Neural cell (in vitro differentiated cells): ENCODE data around the gene TRMT44. TPM values are rescaled to one million over a fixed set of nuclear protein-coding genes. Genes with fewer than 3 reads are reported as not detected.

Source experiments
- H2AFZ ChIP-seq: fragments of 200-600, 300-800 bp; sonication (generic), shearing (Covaris generic); 2 replicates; pipeline ENCODE4 v1.6.0; 2014; ENCODE audit warnings: low read depth, mild to moderate bottlenecking, antibody characterized with exemption, low read length, moderate library complexity
- H3F3A ChIP-seq: fragments of 200-600 bp; shearing (Covaris generic); 2 replicates; pipeline ENCODE4 v1.6.1; 2016; ENCODE audit warnings: mild to moderate bottlenecking, moderate library complexity, mixed read lengths, antibody characterized with exemption, low read length; ENCODE audit not compliant: insufficient read depth, poor library complexity, severe bottlenecking
- H3K27ac ChIP-seq: fragments of 200-600, 300-800 bp; sonication (generic), shearing (Covaris generic); 2 replicates; pipeline ENCODE4 v1.5.1; 2014; ENCODE audit warnings: mild to moderate bottlenecking, low read length, moderate library complexity
- H3K27me3 ChIP-seq: fragments of 300-800, 200-600 bp; sonication (generic), shearing (Covaris generic); 2 replicates; pipeline ENCODE4 v1.6.0; 2014; ENCODE audit warnings: mild to moderate bottlenecking, low read depth, low read length, moderate library complexity; ENCODE audit not compliant: insufficient read depth
- H3K36me3 ChIP-seq: fragments of 300-800, 200-600 bp; sonication (generic), shearing (Covaris generic); 2 replicates; pipeline ENCODE4 v1.5.1; 2014; ENCODE audit warnings: mild to moderate bottlenecking, antibody characterized with exemption, low read length, moderate library complexity; ENCODE audit not compliant: insufficient read depth
- H3K4me2 ChIP-seq: fragments of 300-800, 200-600 bp; sonication (generic), shearing (Covaris generic); 2 replicates; pipeline ENCODE4 v1.6.0; 2014; ENCODE audit warnings: mild to moderate bottlenecking, low read length
- H3K4me3 ChIP-seq: fragments of 300-800, 200-600 bp; sonication (generic), shearing (Covaris generic); 2 replicates; pipeline ENCODE4 v1.5.1; 2014; ENCODE audit warnings: mild to moderate bottlenecking, low read length, moderate library complexity
- H3K79me2 ChIP-seq: fragments of 200-600 bp; shearing (Covaris generic); replicated peaks from 2 replicates; pipeline ENCODE4 v1.6.0; 2014; ENCODE audit warnings: mild to moderate bottlenecking, low read length, moderate library complexity; ENCODE audit not compliant: insufficient read depth
- H3K9ac ChIP-seq: fragments of 300-800, 200-600 bp; sonication (generic), shearing (Covaris generic); 2 replicates; pipeline ENCODE4 v1.6.1; 2016; ENCODE audit warnings: mild to moderate bottlenecking, low read length, mixed read lengths
- H3K9me2 ChIP-seq: fragments of 200-600 bp; shearing (Covaris generic); 2 replicates; pipeline ENCODE4 v1.6.1; 2016; ENCODE audit warnings: mild to moderate bottlenecking, low read length, mixed read lengths; ENCODE audit not compliant: insufficient read depth
- H3K9me3 ChIP-seq: fragments of 200-600, 300-800 bp; sonication (generic), shearing (Covaris generic); 2 replicates; pipeline ENCODE4 v1.6.1; 2016; ENCODE audit warnings: mild to moderate bottlenecking, mixed run types, low read length, moderate library complexity, mixed read lengths
- H4K20me1 ChIP-seq: fragments of 200-600 bp; shearing (Covaris generic); 2 replicates; pipeline ENCODE4 v1.6.1; 2016; ENCODE audit warnings: mild to moderate bottlenecking, mixed run types; ENCODE audit not compliant: insufficient read depth
- EP300 ChIP-seq: fragments of 450-650 bp; conservative IDR thresholded peaks from 2 replicates; pipeline ENCODE4 v1.6.1; 2014; ENCODE audit warnings: antibody characterized with exemption, mild to moderate bottlenecking, moderate library complexity; ENCODE audit not compliant: poor library complexity, severe bottlenecking
- EZH2 ChIP-seq: fragments of 200-600, 300-800 bp; shearing (Covaris generic), sonication (generic); IDR thresholded peaks from 2 replicates; pipeline ENCODE4 v1.6.1; 2014; ENCODE audit warnings: antibody characterized with exemption, low read length, borderline replicate concordance, mild to moderate bottlenecking; ENCODE audit not compliant: insufficient read depth, poor library complexity, severe bottlenecking
- MXI1 ChIP-seq: fragments of 450-650 bp; conservative IDR thresholded peaks from 2 replicates; pipeline ENCODE4 v1.6.1; 2014; ENCODE audit warnings: antibody characterized with exemption, mild to moderate bottlenecking; ENCODE audit not compliant: poor library complexity, severe bottlenecking
- POLR2AphosphoS5 ChIP-seq: IDR thresholded peaks from 2 replicates; pipeline ENCODE4 v1.6.1; 2012
- RAD21 ChIP-seq: fragments of 450-650 bp; conservative IDR thresholded peaks from 2 replicates; pipeline ENCODE4 v1.6.1; 2014; ENCODE audit warnings: antibody characterized with exemption, mild to moderate bottlenecking, moderate library complexity
- SMC3 ChIP-seq: fragments of 450-650 bp; conservative IDR thresholded peaks from 2 replicates; pipeline ENCODE4 v1.6.1; 2014; ENCODE audit warnings: antibody characterized with exemption, mild to moderate bottlenecking, moderate library complexity; ENCODE audit not compliant: poor library complexity
- TAF1 ChIP-seq: IDR thresholded peaks from 2 replicates; pipeline ENCODE4 v1.6.1; 2012; ENCODE audit warnings: low read depth
- polyA plus RNA-seq: library from polyadenylated mRNA; depleted of rRNA; stranded (reverse); fragments of >200 nt; gene quantifications from 2 replicates; pipeline ENCODE4 v1.2.3, GENCODE V29; 2014
- TF ChIP-seq, protein P1 (sequence below): IDR thresholded peaks from 2 replicates; pipeline ENCODE4 v1.6.1; 2012; ENCODE audit warnings: borderline replicate concordance
- TF ChIP-seq, protein P2 (sequence below): fragments of 450-650 bp; IDR thresholded peaks from 2 replicates; pipeline ENCODE4 v1.5.1; 2014; ENCODE audit warnings: antibody characterized with exemption, mild to moderate bottlenecking, moderate library complexity; ENCODE audit not compliant: poor library complexity, severe bottlenecking

Gene TRMT44
- polyA plus RNA-seq, 1 donor from 2014 or later: 20.6 TPM

DNA sequence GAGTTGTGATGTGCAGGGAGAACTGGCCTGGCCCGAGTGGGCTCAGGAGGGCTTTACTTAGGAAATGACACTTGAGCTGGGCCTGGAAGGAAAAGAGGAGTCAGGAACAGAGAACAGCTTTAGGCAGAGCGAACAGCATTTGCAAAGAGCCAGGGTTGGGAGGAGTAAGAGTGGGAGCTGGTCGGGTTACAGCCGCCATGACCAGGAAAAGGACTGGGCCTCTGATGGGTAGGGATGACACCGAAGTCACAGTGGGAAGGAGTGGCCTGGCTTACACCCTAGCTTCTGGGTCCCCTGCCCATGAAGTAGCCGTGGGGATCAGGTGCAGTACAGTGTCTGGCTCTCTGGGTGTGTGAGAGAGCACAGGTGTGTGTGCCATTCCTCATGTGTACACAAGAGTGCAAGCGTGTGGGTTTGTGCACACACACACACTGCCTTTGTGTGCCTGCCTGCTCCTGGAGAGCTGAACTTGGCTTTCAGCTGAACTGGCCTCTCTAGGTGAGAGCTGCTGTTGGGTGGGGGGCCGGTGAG is 31.6 kb downstream of the TRMT44 start:
- Histone ChIP-seq H3K9me3 (no peaks in the 10 kb centered on the region), H3K36me3 (no peaks in the 10 kb centered on the region), H3K27ac (no peak overlapping the region), H4K20me1 (no peaks in the 10 kb centered on the region), H3F3A (no peaks in the 10 kb centered on the region), H3K27me3 (no peaks in the 10 kb centered on the region), H3K79me2 (no peaks in the 10 kb centered on the region), H3K9ac (no peak overlapping the region), H3K9me2 (no peaks in the 10 kb centered on the region), H2AFZ (no peak overlapping the region), H3K4me2 (no peak overlapping the region), H3K4me3 (no peak overlapping the region)
- TF ChIP-seq, protein P1, sequence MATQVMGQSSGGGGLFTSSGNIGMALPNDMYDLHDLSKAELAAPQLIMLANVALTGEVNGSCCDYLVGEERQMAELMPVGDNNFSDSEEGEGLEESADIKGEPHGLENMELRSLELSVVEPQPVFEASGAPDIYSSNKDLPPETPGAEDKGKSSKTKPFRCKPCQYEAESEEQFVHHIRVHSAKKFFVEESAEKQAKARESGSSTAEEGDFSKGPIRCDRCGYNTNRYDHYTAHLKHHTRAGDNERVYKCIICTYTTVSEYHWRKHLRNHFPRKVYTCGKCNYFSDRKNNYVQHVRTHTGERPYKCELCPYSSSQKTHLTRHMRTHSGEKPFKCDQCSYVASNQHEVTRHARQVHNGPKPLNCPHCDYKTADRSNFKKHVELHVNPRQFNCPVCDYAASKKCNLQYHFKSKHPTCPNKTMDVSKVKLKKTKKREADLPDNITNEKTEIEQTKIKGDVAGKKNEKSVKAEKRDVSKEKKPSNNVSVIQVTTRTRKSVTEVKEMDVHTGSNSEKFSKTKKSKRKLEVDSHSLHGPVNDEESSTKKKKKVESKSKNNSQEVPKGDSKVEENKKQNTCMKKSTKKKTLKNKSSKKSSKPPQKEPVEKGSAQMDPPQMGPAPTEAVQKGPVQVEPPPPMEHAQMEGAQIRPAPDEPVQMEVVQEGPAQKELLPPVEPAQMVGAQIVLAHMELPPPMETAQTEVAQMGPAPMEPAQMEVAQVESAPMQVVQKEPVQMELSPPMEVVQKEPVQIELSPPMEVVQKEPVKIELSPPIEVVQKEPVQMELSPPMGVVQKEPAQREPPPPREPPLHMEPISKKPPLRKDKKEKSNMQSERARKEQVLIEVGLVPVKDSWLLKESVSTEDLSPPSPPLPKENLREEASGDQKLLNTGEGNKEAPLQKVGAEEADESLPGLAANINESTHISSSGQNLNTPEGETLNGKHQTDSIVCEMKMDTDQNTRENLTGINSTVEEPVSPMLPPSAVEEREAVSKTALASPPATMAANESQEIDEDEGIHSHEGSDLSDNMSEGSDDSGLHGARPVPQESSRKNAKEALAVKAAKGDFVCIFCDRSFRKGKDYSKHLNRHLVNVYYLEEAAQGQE: no peak
- TF ChIP-seq MXI1 (no peak), EZH2 (no peak), POLR2AphosphoS5 (no peak), SMC3 (no peak), EP300 (no peak)
- TF ChIP-seq, protein P2, sequence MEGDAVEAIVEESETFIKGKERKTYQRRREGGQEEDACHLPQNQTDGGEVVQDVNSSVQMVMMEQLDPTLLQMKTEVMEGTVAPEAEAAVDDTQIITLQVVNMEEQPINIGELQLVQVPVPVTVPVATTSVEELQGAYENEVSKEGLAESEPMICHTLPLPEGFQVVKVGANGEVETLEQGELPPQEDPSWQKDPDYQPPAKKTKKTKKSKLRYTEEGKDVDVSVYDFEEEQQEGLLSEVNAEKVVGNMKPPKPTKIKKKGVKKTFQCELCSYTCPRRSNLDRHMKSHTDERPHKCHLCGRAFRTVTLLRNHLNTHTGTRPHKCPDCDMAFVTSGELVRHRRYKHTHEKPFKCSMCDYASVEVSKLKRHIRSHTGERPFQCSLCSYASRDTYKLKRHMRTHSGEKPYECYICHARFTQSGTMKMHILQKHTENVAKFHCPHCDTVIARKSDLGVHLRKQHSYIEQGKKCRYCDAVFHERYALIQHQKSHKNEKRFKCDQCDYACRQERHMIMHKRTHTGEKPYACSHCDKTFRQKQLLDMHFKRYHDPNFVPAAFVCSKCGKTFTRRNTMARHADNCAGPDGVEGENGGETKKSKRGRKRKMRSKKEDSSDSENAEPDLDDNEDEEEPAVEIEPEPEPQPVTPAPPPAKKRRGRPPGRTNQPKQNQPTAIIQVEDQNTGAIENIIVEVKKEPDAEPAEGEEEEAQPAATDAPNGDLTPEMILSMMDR: no peak

DNA sequence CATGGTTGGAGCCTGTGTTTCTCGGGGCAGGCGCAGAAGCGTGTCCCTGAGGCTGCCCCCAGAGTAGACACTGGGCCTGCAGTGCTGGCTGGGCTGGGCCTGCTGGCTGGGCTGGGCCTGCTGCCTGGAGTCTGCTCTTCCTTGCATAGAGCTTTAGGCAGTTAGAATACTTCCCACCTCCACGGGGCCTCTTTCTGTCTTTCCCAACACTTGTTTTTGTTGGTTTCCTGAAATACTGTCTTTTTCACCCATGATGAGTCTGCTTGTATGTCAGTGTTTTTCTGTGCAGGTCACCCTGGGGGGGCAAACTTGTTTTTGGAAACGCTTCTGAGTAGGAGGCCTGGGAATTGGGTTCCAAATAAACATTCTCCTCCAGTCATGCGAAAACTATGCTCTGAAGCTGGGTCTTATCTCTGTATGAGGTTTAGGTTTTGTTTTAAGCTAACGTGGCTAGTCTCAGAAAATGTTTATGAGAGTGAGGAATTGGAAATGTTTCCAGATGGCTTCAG is 32.2 kb downstream of the TRMT44 start:
- Histone ChIP-seq H3K27ac (no peak overlapping the region), H3K9ac (no peak overlapping the region)

More for the DNA sequence above, 32.2 kb downstream of the TRMT44 start:
- Histone ChIP-seq H4K20me1 (no peaks in the 10 kb centered on the region), H3K36me3 (no peaks in the 10 kb centered on the region), H3K4me3 (no peak overlapping the region), H2AFZ (no peak overlapping the region), H3K4me2 (no peak overlapping the region), H3K79me2 (no peaks in the 10 kb centered on the region), H3K9me3 (no peaks in the 10 kb centered on the region), H3K27me3 (no peaks in the 10 kb centered on the region), H3K9me2 (no peaks in the 10 kb centered on the region), H3F3A (no peaks in the 10 kb centered on the region)
- TF ChIP-seq EP300 (no peak), EZH2 (no peak), POLR2AphosphoS5 (no peak), RAD21 (no peak), TAF1 (no peak), SMC3 (no peak)
- TF ChIP-seq, protein P1: no peak
